K562 treated with DMSO at 1 percent for 12 hours (cell line): ENCODE measurements around the gene SPTBN1. TPM values are rescaled to one million over a fixed set of nuclear protein-coding genes. Genes with fewer than 3 reads are reported as not detected.

ENCODE experiments used
- total RNA-seq: library from RNA; unstranded; fragments of 300-600 nt; gene quantifications from 2 replicates; pipeline ENCODE4 v1.2.3, GENCODE V29; 2022; ENCODE audit not compliant: insufficient read depth

SPTBN1 gene
- 9.8 and 53.8 TPM in 2 replicates for total RNA-seq

DNA sequence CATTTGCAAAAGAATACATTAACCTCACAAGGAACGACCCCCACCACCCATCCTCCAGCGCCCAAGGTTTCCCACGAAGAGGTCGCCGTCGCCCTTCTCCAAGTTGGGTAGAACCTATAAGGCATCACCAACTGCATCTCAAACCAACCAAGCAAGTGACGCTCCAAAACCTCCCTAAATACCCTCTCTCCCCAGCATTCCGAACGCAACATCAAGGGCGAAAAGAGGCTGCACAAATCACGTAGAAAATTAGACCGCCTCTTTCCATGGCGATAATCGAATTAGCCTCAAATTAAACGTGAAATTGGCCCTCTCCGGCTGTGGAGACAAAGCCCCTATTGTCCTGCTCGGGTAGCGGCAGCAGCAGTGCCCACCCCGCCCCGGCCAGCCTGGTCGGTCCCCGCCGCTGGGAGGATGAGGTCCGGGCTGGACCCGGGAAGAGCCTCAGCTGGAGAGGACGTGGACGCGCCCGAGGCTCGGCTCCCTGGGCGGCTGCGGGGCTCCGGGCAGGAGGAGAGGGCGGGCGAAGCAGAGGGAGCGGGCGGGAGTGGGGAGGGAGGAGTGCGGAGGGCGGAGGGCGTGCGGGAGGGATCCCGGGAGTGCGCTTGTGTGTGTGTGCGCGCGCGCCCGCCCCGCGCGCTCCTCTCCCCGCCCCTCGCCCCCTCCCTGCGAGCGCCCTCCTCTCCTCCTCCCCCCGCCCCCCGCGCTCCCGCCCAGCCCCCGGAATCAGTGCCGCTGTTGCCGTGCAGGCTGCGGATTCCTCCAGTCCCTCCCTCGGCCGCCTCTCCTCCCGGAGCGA lies at the start of gene SPTBN1:
Gene SPTBN1 (plus strand): TSS at position 765 of the 799 bp plus-strand sequence. CDS start 70,092 bp downstream, outside the sequence.

Other genes with a start within 250 kb of the SPTBN1 start
- 4.3 and 6.9 TPM in 2 replicates for gene TSPYL6, start 200.1 kb upstream of the SPTBN1 start, total RNA-seq